Type B pancreatic cell (in vitro differentiated cells): Measurements from ENCODE around the gene STAG1. TPM values are rescaled to one million over a fixed set of nuclear protein-coding genes. Genes with fewer than 3 reads are reported as not detected.

Source experiments
- DNase-seq: peaks from one replicate; pipeline ENCODE4 v3.0.0; 2021; ENCODE audit warnings: mixed read lengths; ENCODE audit not compliant: unreplicated experiment; ENCODE audit errors: extremely low spot score
- H3K27ac Mint-ChIP-seq: 2 replicates; pipeline ENCODE4 v1.8.0; 2021; ENCODE audit warnings: mild to moderate bottlenecking, mixed read lengths
- H3K27me3 Mint-ChIP-seq: 2 replicates; pipeline ENCODE4 v1.8.0; 2021; ENCODE audit warnings: mixed read lengths
- H3K36me3 Mint-ChIP-seq: 2 replicates; pipeline ENCODE4 v1.8.0; 2021; ENCODE audit warnings: mixed read lengths
- H3K4me1 Mint-ChIP-seq: one replicate; pipeline ENCODE4 v1.8.0; 2021; ENCODE audit warnings: mixed read lengths; ENCODE audit not compliant: unreplicated experiment
- H3K4me3 Mint-ChIP-seq: 2 replicates; pipeline ENCODE4 v1.8.0; 2021; ENCODE audit warnings: mild to moderate bottlenecking, mixed read lengths
- H3K9me3 Mint-ChIP-seq: 2 replicates; pipeline ENCODE4 v1.8.0; 2021; ENCODE audit warnings: mixed read lengths
- CTCF ChIP-seq: fragments of 200-600 bp; sonication (generic); conservative IDR thresholded peaks from 2 replicates; pipeline ENCODE4 v1.5.0; 2021; ENCODE audit warnings: antibody characterized with exemption, mild to moderate bottlenecking
- total RNA-seq: library from RNA; stranded (reverse); gene quantifications from 2 replicates; pipeline ENCODE4 v1.2.1, GENCODE V29; 2021; ENCODE audit warnings: low replicate concordance

The STAG1 gene
- total RNA-seq, 1 donor from 2014 or later: 45.5 TPM

- H3K9me3 Mint-ChIP-seq: no peaks in the 10 kb centered on the region
- no peak overlapping the region for H3K4me3 Mint-ChIP-seq
- TF ChIP-seq CTCF: no peak
- H3K27ac Mint-ChIP-seq: no peak overlapping the region
- peaks cover 4% of the 10 kb centered on the region for H3K4me1 Mint-ChIP-seq
- H3K36me3 Mint-ChIP-seq: peaks cover 4% of the 10 kb centered on the region
- no peak for DNase-seq
- H3K27me3 Mint-ChIP-seq: no peaks in the 10 kb centered on the region
These were observed 385.9 kb downstream of the STAG1 start for GRCh38 chr3:136366289-136366688.

GRCh38 chr3:136353461-136353860 lies 398.7 kb downstream of the STAG1 start:
- Mint-ChIP-seq H3K36me3 (peaks cover 16% of the 10 kb centered on the region), H3K4me3 (no peak overlapping the region), H3K9me3 (no peaks in the 10 kb centered on the region), H3K4me1 (no peaks in the 10 kb centered on the region), H3K27ac (no peak overlapping the region), H3K27me3 (no peaks in the 10 kb centered on the region)
- DNase-seq: no peak
- no peak for TF ChIP-seq CTCF

GRCh38 chr3:136351905-136352304 lies 400.3 kb downstream of the STAG1 start:
- H3K4me3 Mint-ChIP-seq: no peak overlapping the region
- TF ChIP-seq CTCF: peak; percentile 67
- peaks cover 16% of the 10 kb centered on the region for H3K36me3 Mint-ChIP-seq
- H3K27me3 Mint-ChIP-seq: no peaks in the 10 kb centered on the region
- H3K4me1 Mint-ChIP-seq: no peaks in the 10 kb centered on the region
- no peak for DNase-seq
- H3K27ac Mint-ChIP-seq: no peak overlapping the region
- H3K9me3 Mint-ChIP-seq: no peaks in the 10 kb centered on the region

GRCh38 chr3:136351351-136351750 lies 400.8 kb downstream of the STAG1 start:
- Mint-ChIP-seq H3K9me3 (no peaks in the 10 kb centered on the region), H3K27ac (no peak overlapping the region), H3K4me3 (no peak overlapping the region), H3K36me3 (peaks cover 16% of the 10 kb centered on the region), H3K4me1 (no peaks in the 10 kb centered on the region), H3K27me3 (no peaks in the 10 kb centered on the region)
- no peak for DNase-seq
- no peak for TF ChIP-seq CTCF

- Mint-ChIP-seq H3K4me1 (no peaks in the 10 kb centered on the region), H3K9me3 (no peaks in the 10 kb centered on the region), H3K36me3 (peaks cover 16% of the 10 kb centered on the region), H3K27me3 (no peaks in the 10 kb centered on the region), H3K4me3 (no peak overlapping the region), H3K27ac (no peak overlapping the region)
- DNase-seq: no peak
- TF ChIP-seq CTCF: no peak
These were observed 401.6 kb downstream of the STAG1 start for GRCh38 chr3:136350557-136350956.

GRCh38 chr3:136350132-136350531 lies 402.0 kb downstream of the STAG1 start:
- no peak overlapping the region for H3K4me3 Mint-ChIP-seq
- peaks cover 13% of the 10 kb centered on the region for H3K36me3 Mint-ChIP-seq
- H3K27ac Mint-ChIP-seq: no peak overlapping the region
- H3K4me1 Mint-ChIP-seq: no peaks in the 10 kb centered on the region
- no peak for DNase-seq
- H3K27me3 Mint-ChIP-seq: no peaks in the 10 kb centered on the region
- no peaks in the 10 kb centered on the region for H3K9me3 Mint-ChIP-seq
- TF ChIP-seq CTCF: no peak
